AG08395 (cell line): Measurements from ENCODE around the gene MRPS15.

Experiments
- DNase-seq: peaks from one replicate; pipeline ENCODE4 v3.0.0; 2012; ENCODE audit warnings: mixed read lengths, low spot score

MRPS15 gene

GRCh38 chr1:36457691-36458090 is 6.5 kb downstream of the MRPS15 start:
- DNase-seq: no peak

GRCh38 chr1:36456391-36456928 is 7.7 kb downstream of the MRPS15 start:
- DNase-seq: no peak

- DNase-seq: no peak
These were observed 8.8 kb downstream of the MRPS15 start for GRCh38 chr1:36455386-36455785.

DNA sequence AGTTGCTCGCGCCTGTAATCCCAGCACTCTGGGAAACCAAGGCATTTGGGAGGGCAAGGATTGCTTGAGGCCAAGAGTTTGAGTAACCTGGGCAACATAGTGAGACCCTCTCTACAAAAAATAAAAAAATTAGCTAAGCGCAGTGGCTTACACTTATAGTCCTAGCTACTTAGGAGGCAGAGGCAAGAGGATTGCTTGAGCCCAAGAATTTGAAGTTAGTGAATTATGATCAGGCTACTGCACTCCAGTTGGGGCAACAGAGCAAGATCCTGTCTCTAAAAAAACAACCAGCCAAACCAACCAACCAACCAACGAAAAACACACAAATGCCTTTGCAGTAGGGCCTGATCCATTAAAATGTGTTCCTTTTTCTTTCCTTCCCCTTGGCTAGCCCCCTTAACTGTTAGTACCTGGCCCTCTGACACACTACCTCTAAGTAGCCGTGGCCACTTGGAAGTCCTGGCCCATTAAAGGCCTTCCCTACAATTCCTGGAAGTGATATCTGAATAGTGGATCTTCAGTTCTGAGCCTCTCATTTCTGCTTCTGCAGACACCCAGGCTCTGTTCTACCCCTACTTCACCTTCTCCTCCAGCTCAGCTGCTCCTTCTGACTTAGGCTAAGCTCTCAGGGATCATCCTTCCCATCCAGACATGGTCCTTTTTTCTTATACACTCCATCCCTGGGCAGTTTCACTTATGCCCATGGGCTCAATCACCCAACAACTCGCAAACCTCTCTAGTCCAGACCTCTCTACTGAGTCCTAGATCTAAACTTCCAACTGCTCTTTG is 10.4 kb downstream of the MRPS15 start:
- no peak for DNase-seq

- no peak for DNase-seq
These were observed 11.1 kb downstream of the MRPS15 start for GRCh38 chr1:36453051-36453450.

- DNase-seq: no peak
These were observed 13.3 kb downstream of the MRPS15 start for GRCh38 chr1:36450919-36451305.

DNA sequence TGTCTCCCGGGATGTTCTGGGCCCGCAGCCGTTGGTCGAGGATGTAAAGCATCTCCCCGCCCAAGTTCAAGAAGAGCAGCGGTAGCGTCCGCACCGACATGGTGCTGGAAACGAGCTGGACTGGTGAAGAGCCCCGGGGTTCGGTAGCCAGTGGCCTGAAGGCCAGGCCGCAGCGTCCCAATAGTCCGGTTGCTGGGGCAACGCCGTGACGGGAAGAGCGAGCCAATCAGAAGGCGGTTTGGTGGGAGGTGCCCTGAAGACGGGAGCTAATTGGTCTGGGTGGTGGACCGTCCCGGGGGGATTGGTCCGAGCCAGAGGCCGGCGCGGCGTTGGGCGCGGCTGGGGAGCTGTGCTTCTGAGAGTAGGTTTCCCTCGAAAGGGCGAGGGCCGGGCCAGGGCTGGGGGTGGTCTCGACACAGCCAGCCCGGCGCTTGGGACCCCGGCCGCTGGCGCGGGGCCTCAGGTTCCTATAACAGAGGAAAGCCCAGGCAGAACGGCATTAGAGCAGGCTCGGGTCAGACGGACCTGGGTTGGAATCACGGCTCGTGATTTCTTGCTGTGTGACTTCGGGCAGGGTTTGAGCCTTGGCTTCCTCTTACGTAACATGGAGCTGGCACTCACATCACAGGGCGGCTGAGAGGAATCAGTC is 13.8 kb downstream of the MRPS15 start, which contains the start of gene OSCP1:
Gene OSCP1, minus strand, starts transcription at position 182 of the 649 bp plus-strand sequence. Its CDS starts 82 bp downstream, at position 100.
- DNase-seq: peak; percentile 100

- no peak for DNase-seq
These were observed 15.6 kb downstream of the MRPS15 start for GRCh38 chr1:36448530-36449056.

GRCh38 chr1:36447450-36447849 is 16.7 kb downstream of the MRPS15 start:
- no peak for DNase-seq

GRCh38 chr1:36446746-36447145 is 17.4 kb downstream of the MRPS15 start:
- DNase-seq: no peak

GRCh38 chr1:36446271-36446670 is 17.9 kb downstream of the MRPS15 start:
- DNase-seq: no peak

- DNase-seq: no peak
These were observed 20.9 kb downstream of the MRPS15 start for GRCh38 chr1:36443297-36443696.

DNA sequence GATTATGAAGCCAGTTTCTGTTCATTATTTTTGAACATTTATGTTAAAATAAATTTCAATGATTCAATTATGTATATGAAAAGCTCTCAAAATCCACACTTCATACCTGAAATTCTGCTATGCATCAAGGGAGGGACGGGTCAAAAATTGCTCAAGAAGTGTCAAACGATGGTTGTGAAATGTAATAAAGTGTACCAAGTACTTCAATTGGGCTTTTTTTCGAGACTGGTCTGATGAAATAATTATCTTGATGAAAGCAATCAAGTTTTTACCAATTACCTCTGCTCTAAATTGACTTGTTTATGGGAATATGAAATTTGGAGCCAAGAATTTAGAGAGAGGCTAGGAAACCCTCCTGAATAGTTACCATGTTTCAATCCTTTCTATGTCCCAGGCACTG is 21.8 kb downstream of the MRPS15 start:
- no peak for DNase-seq

DNA sequence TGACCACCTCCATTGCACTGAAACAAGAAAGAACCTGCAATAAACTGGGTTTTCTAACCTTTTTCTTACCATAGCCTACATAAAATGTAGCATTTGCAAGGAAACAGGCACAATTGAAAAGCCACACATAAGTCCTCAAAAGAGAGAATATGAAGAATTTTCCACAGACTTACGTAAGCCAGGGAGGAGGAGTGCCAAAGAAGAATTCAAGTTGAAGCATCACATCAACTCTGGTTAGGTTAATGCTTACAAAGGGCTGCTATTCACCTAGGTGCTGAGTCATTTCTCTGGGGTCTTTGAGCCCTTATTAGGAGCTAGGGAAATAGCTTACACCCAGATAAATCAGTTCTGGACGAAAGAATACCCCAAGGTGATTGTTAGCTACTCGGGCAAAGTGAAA is 23.5 kb downstream of the MRPS15 start:
- no peak for DNase-seq

GRCh38 chr1:36440044-36440443 is 24.1 kb downstream of the MRPS15 start:
- no peak for DNase-seq

DNA sequence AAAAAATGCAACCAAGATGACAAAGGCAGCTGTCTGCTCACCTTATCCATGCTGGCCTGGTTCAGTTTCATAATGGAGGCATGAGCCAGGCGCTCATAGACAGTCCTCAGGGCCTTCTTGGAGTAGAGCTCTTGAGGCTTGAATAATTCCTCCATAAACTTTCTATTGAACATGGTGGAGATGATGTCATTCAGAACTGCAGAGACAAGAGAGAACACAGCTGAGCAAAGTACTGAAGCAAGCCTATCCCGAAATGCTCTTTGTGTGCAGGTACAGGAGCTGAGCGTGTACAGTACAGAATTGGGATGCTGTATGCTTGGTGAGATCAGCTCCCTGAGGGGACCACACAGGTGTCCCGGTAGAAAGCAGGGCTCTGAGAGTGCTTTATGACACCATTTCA is 25.5 kb downstream of the MRPS15 start:
- no peak for DNase-seq

DNA sequence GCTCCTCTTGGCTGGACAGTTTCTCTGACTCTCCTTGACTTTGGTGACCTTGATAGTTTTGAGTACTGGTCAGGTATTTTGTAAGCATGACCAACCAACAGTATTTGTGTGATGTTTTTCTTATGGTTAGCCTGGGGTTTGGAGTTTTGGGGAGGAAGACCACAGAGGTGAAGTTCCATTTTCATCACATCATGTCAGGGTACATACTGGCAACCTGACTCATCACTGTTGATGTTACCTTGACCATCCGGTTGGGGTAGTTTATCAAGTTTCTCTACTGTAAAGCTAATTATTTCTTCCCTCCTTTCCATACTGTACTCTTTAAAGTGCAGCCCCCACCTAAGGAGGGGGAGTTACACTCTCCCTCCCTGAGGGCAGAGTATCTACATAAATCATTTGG is 27.4 kb downstream of the MRPS15 start:
- DNase-seq: no peak

- DNase-seq: no peak
These were observed 31.1 kb downstream of the MRPS15 start for GRCh38 chr1:36433102-36433501.

DNA sequence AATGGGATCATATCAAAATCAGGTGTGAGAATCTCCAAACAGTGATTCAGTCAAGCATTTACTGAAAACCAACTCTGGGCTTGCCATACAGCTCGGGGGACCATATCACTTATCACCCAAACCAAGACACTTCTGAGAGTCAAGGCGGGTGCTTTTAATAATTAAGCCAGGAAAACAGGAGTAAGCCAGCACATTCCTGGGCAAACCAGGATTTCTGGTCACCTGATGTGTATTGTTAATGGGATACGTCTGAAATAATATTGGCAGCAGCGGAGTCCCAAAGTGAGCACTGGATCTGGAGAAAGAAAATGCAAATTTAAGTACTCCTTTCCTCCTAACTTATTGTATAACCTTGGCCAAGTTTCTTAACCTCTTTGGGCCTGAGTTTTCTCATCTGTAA is 31.6 kb downstream of the MRPS15 start:
- no peak for DNase-seq

GRCh38 chr1:36425791-36426190 is 38.4 kb downstream of the MRPS15 start:
- DNase-seq: no peak

DNA sequence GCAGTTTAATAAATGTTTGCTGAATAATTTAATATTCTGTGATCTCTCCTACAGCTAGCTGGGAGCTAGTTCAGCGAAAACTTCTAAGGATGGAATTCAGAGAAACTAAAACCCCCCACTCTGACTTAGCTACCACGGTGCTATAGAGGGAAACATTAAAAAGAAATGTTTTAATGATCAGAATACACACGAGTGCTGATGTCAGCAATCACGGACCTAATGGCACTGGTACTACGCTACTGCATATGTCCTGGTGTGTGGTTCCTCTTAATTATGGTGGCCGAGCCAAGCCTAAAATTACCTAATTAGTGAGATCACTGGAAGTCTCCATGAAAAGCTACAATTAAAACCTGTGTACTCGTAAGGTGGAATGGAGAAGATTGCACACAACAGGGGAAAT is 42.5 kb downstream of the MRPS15 start:
- DNase-seq: no peak

DNA sequence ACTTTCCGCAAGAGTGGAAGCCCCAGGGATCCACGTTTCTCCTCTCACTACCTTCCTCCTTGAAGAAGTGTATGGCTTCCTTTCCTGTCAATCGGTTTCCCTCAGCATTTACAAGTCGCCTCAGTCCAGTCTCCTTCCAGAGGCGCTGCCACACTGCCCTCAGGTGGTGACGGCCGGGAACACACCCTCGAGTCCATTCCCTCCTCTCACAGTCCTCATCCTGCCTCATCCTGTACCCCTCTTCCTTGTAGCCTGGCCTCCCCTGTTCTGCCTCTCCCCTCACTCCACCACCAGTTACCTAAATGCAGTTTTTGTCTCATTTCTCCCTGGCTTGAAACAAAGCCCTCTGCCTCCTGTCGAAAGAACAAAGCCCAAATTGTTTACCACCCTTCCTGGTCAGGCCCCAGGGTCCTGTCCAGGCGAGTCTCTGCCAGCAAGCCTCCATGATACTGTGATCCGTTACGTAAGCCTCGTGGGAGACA is 43.3 kb downstream of the MRPS15 start:
- peak; percentile 86 for DNase-seq

DNA sequence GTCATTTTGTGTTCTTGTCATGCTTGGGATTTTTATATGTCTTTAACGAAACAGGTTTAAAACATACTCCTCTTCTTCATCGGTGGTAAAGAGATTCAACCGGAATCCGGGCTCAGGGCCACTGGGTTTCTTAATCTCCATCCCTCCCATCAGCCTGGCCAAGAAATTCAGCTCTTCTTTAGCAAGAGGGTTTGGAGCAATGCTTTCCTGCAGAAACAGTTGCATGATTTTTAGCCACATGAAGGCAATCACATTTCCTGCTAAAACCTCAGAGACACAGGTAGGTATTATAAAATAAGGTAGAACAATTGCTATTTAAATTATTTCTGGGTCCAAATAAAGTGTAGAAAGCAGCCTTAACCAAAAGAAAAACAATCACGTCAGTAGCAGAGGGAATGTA is 43.8 kb downstream of the MRPS15 start:
- peak; percentile 22 for DNase-seq
